ENCODE results near the gene WNT5B.

The WNT5B gene

GRCh38 chr12:1613860-1614259 lies 15.2 kb upstream of the WNT5B start:
- no peaks in the 10 kb centered on the region for H3F3A ChIP-seq (ENCODE audit: low read depth)
- no peak overlapping the region for H3K9ac ChIP-seq (ENCODE audit: low read depth, low read length, poor library complexity, severe bottlenecking)
- H3K27me3 ChIP-seq (ENCODE audit: insufficient read depth, low read length, poor library complexity, severe bottlenecking): no peaks in the 10 kb centered on the region
- TF ChIP-seq EZH2phosphoT487 (IDR thresholded peaks at IDR 0.05; ENCODE audit: borderline replicate concordance): no peak
- no peak for TF ChIP-seq CTCF (conservative IDR thresholded peaks at IDR 0.05; ENCODE audit: low read length)
- no peaks in the 10 kb centered on the region for H3K9me3 ChIP-seq (ENCODE audit: insufficient read depth, low read depth, low read length)
- peaks cover 6% of the 10 kb centered on the region for H3K4me1 ChIP-seq (ENCODE audit: insufficient read depth, low read length, poor library complexity, severe bottlenecking)
- no peaks in the 10 kb centered on the region for H4K20me1 ChIP-seq (ENCODE audit: insufficient read depth, low read length, poor library complexity, severe bottlenecking)
- no peak overlapping the region for H3K4me3 ChIP-seq (ENCODE audit: low read length, poor library complexity, severe bottlenecking)
- H3K4me2 ChIP-seq (ENCODE audit: low read depth, low read length, poor library complexity, severe bottlenecking): no peak overlapping the region
- no peaks in the 10 kb centered on the region for H3K79me2 ChIP-seq (ENCODE audit: insufficient read depth, low read length)
- no peaks in the 10 kb centered on the region for H3K9me2 ChIP-seq (replicated peaks; ENCODE audit: low read depth, low read length)
- no peak overlapping the region for H2AFZ ChIP-seq (ENCODE audit: low read length)
- no peaks in the 10 kb centered on the region for H3K36me3 ChIP-seq (ENCODE audit: insufficient read depth, low read length)

- H3K9me3 ChIP-seq (ENCODE audit: insufficient read depth, low read depth, low read length): no peaks in the 10 kb centered on the region
- H3K9ac ChIP-seq (ENCODE audit: low read depth, low read length, poor library complexity, severe bottlenecking): no peak overlapping the region
- H3K79me2 ChIP-seq (ENCODE audit: insufficient read depth, low read length): no peaks in the 10 kb centered on the region
- no peak for TF ChIP-seq CTCF (conservative IDR thresholded peaks at IDR 0.05; ENCODE audit: low read length)
- no peak for TF ChIP-seq EZH2phosphoT487 (IDR thresholded peaks at IDR 0.05; ENCODE audit: borderline replicate concordance)
- H3K4me3 ChIP-seq (ENCODE audit: low read length, poor library complexity, severe bottlenecking): no peak overlapping the region
- no peaks in the 10 kb centered on the region for H3K27me3 ChIP-seq (ENCODE audit: insufficient read depth, low read length, poor library complexity, severe bottlenecking)
- H4K20me1 ChIP-seq (ENCODE audit: insufficient read depth, low read length, poor library complexity, severe bottlenecking): no peaks in the 10 kb centered on the region
- H3K4me1 ChIP-seq (ENCODE audit: insufficient read depth, low read length, poor library complexity, severe bottlenecking): peaks cover 6% of the 10 kb centered on the region
- H3K9me2 ChIP-seq (replicated peaks; ENCODE audit: low read depth, low read length): no peaks in the 10 kb centered on the region
- no peak overlapping the region for H3K4me2 ChIP-seq (ENCODE audit: low read depth, low read length, poor library complexity, severe bottlenecking)
- H2AFZ ChIP-seq (ENCODE audit: low read length): no peak overlapping the region
- no peaks in the 10 kb centered on the region for H3K36me3 ChIP-seq (ENCODE audit: insufficient read depth, low read length)
- H3F3A ChIP-seq (ENCODE audit: low read depth): no peaks in the 10 kb centered on the region
These were observed 14.7 kb upstream of the WNT5B start for GRCh38 chr12:1614360-1614759.

- no peaks in the 10 kb centered on the region for H3K79me2 ChIP-seq (ENCODE audit: insufficient read depth, low read length)
- no peaks in the 10 kb centered on the region for H3K36me3 ChIP-seq (ENCODE audit: insufficient read depth, low read length)
- H3F3A ChIP-seq (ENCODE audit: low read depth): no peaks in the 10 kb centered on the region
- H3K9me3 ChIP-seq (ENCODE audit: insufficient read depth, low read depth, low read length): no peaks in the 10 kb centered on the region
- no peak overlapping the region for H3K4me3 ChIP-seq (ENCODE audit: low read length, poor library complexity, severe bottlenecking)
- H3K27me3 ChIP-seq (ENCODE audit: insufficient read depth, low read length, poor library complexity, severe bottlenecking): no peaks in the 10 kb centered on the region
- no peaks in the 10 kb centered on the region for H3K9me2 ChIP-seq (replicated peaks; ENCODE audit: low read depth, low read length)
- H3K4me1 ChIP-seq (ENCODE audit: insufficient read depth, low read length, poor library complexity, severe bottlenecking): peaks cover 15% of the 10 kb centered on the region
- H4K20me1 ChIP-seq (ENCODE audit: insufficient read depth, low read length, poor library complexity, severe bottlenecking): no peaks in the 10 kb centered on the region
- no peak for TF ChIP-seq CTCF (conservative IDR thresholded peaks at IDR 0.05; ENCODE audit: low read length)
- no peak for TF ChIP-seq EZH2phosphoT487 (IDR thresholded peaks at IDR 0.05; ENCODE audit: borderline replicate concordance)
- no peak overlapping the region for H3K9ac ChIP-seq (ENCODE audit: low read depth, low read length, poor library complexity, severe bottlenecking)
- H2AFZ ChIP-seq (ENCODE audit: low read length): no peak overlapping the region
- H3K4me2 ChIP-seq (ENCODE audit: low read depth, low read length, poor library complexity, severe bottlenecking): no peak overlapping the region
These were observed 12.6 kb upstream of the WNT5B start for GRCh38 chr12:1616233-1617066.

All from Loucy (cell line).